IMR-90 (cell line): Measurements from ENCODE around the gene VSX2. TPM values are rescaled to one million over a fixed set of nuclear protein-coding genes. Genes with fewer than 3 reads are reported as not detected.

ENCODE experiments used
- ATAC-seq: fragments of 200-7000 bp; cut with Tn5 transposase; 2 replicates; pipeline ENCODE4 v1.9.1; 2020; ENCODE audit warnings: low read depth, mild to moderate bottlenecking, moderate library complexity
- BruUV-seq: library from RNA; stranded (reverse); fragments of 400-500 nt; replicated peaks from 2 replicates; lab custom pipeline; 2021; lab: Mats Ljungman, UMichigan
- CTCF ChIA-PET: fragments of 300-600 bp; formaldehyde crosslinking; extraction: SDS; loops from one replicate; lab custom pipeline; 2021; ENCODE audit warnings: antibody characterized with exemption; lab: Yijun Ruan, JAX
- POLR2A ChIA-PET: fragments of 300-600 bp; sonication (Branson Sonifier 250); formaldehyde crosslinking; loops from one replicate; lab custom pipeline; 2022; ENCODE audit warnings: antibody characterized with exemption; ENCODE audit not compliant: unreplicated experiment; lab: Charles Lee
- DNase-seq: peaks from one replicate; pipeline ENCODE4 v3.0.0; 2013
- H2AFZ ChIP-seq: replicated peaks from 2 replicates; pipeline ENCODE3; 2013; ENCODE audit warnings: low read length, mild to moderate bottlenecking; ENCODE audit not compliant: poor library complexity
- H2AK5ac ChIP-seq: 2 replicates; pipeline ENCODE4 v1.6.1; 2013; ENCODE audit warnings: low read depth, low read length, inconsistent platforms
- H2AK9ac ChIP-seq: replicated peaks from 2 replicates; pipeline ENCODE3; 2013; ENCODE audit warnings: mild to moderate bottlenecking, low read depth, low read length, moderate library complexity; ENCODE audit not compliant: poor library complexity
- H2BK120ac ChIP-seq: 2 replicates; pipeline ENCODE4 v1.6.1; 2013; ENCODE audit warnings: low read depth, low read length, inconsistent platforms
- H2BK15ac ChIP-seq: 3 replicates; pipeline ENCODE4 v1.6.1; 2013; ENCODE audit warnings: low read depth, low read length, inconsistent platforms
- H2BK20ac ChIP-seq: 2 replicates; pipeline ENCODE4 v1.6.1; 2013; ENCODE audit warnings: low read depth, mild to moderate bottlenecking, inconsistent platforms, low read length, moderate library complexity
- H2BK5ac ChIP-seq: 2 replicates; pipeline ENCODE4 v1.6.1; 2013; ENCODE audit warnings: mild to moderate bottlenecking, low read depth, low read length, inconsistent platforms; ENCODE audit not compliant: poor library complexity, severe bottlenecking
- H3K14ac ChIP-seq: replicated peaks from 2 replicates; pipeline ENCODE4 v1.6.1; 2013; ENCODE audit warnings: low read depth, low read length, inconsistent platforms
- H3K18ac ChIP-seq: 2 replicates; pipeline ENCODE4 v1.6.1; 2013; ENCODE audit warnings: low read depth, low read length, control low read depth
- H3K23ac ChIP-seq: 2 replicates; pipeline ENCODE4 v1.6.1; 2013; ENCODE audit warnings: low read depth, low read length, inconsistent platforms
- H3K27ac ChIP-seq: 2 replicates; pipeline ENCODE4 v1.5.1; 2013; ENCODE audit warnings: mild to moderate bottlenecking, control low read depth, low read length; ENCODE audit not compliant: insufficient read depth
- H3K27me3 ChIP-seq: 2 replicates; pipeline ENCODE4 v1.6.1; 2013; ENCODE audit warnings: low read length; ENCODE audit not compliant: control insufficient read depth, insufficient read depth
- H3K36me3 ChIP-seq: 2 replicates; pipeline ENCODE4 v1.6.1; 2013; ENCODE audit warnings: low read length, mixed read lengths; ENCODE audit not compliant: control insufficient read depth, insufficient read depth
- H3K4ac ChIP-seq: 2 replicates; pipeline ENCODE4 v1.6.1; 2013; ENCODE audit warnings: low read depth, low read length, inconsistent platforms
- H3K4me1 ChIP-seq: 2 replicates; pipeline ENCODE4 v1.6.1; 2013; ENCODE audit warnings: low read length, mixed read lengths; ENCODE audit not compliant: control insufficient read depth, insufficient read depth
- H3K4me2 ChIP-seq: 2 replicates; pipeline ENCODE4 v1.6.1; 2013; ENCODE audit warnings: low read depth, mild to moderate bottlenecking, control low read depth, low read length, moderate library complexity
- H3K4me3 ChIP-seq: 2 replicates; pipeline ENCODE4 v1.5.1; 2013; ENCODE audit warnings: low read depth, mild to moderate bottlenecking, control low read depth, low read length, moderate library complexity; ENCODE audit not compliant: insufficient read depth
- H3K56ac ChIP-seq: 2 replicates; pipeline ENCODE4 v1.6.1; 2013; ENCODE audit warnings: low read length, inconsistent platforms; ENCODE audit not compliant: insufficient read depth; ENCODE audit errors: extremely low read depth
- H3K79me1 ChIP-seq, 2 experiments: 2 replicates each; pipeline ENCODE4 v1.6.1; 2013; ENCODE audit warnings: low read length in 2 of 2, inconsistent platforms in 1 of 2, low read depth in 1 of 2
- H3K9ac ChIP-seq: 2 replicates; pipeline ENCODE4 v1.6.1; 2013; ENCODE audit warnings: low read depth, low read length, control low read depth
- H3K9me1 ChIP-seq: 2 replicates; pipeline ENCODE4 v1.6.1; 2013; ENCODE audit warnings: low read length, inconsistent platforms; ENCODE audit not compliant: insufficient read depth
- H3K9me3 ChIP-seq: 2 replicates; pipeline ENCODE4 v1.6.1; 2013; ENCODE audit warnings: low read length; ENCODE audit not compliant: control insufficient read depth, insufficient read depth
- H4K20me1 ChIP-seq: 2 replicates; pipeline ENCODE4 v1.6.1; 2013; ENCODE audit warnings: low read length, inconsistent platforms; ENCODE audit not compliant: insufficient read depth
- H4K5ac ChIP-seq: 2 replicates; pipeline ENCODE4 v1.6.1; 2013; ENCODE audit warnings: mild to moderate bottlenecking, low read depth, low read length, control low read depth
- H4K8ac ChIP-seq, 2 experiments: 2 replicates each; pipeline ENCODE4 v1.6.1; 2013; ENCODE audit warnings: low read depth in 2 of 2, low read length in 2 of 2, control low read depth in 1 of 2, inconsistent platforms in 1 of 2
- H4K91ac ChIP-seq: 2 replicates; pipeline ENCODE4 v1.6.1; 2013; ENCODE audit warnings: low read depth, low read length, inconsistent platforms; ENCODE audit not compliant: insufficient read depth
- BHLHE40 ChIP-seq: fragments of 150-350 bp; IDR thresholded peaks from 2 replicates; pipeline ENCODE4 v1.6.1; 2016; ENCODE audit warnings: mild to moderate bottlenecking, low read depth, low read length
- MAFK ChIP-seq: IDR thresholded peaks from 2 replicates; pipeline ENCODE4 v1.6.1; 2012; ENCODE audit warnings: low read depth, low read length, improper control_type of control experiment
- MAZ ChIP-seq: IDR thresholded peaks from 2 replicates; pipeline ENCODE4 v1.6.1; 2012; ENCODE audit warnings: low read depth, mild to moderate bottlenecking, low read length, improper control_type of control experiment, moderate library complexity, borderline replicate concordance
- MXI1 ChIP-seq: IDR thresholded peaks from 2 replicates; pipeline ENCODE4 v1.6.1; 2012; ENCODE audit warnings: low read depth, mild to moderate bottlenecking, low read length, moderate library complexity, borderline replicate concordance
- RAD21 ChIP-seq: IDR thresholded peaks from 2 replicates; pipeline ENCODE4 v1.6.1; 2012; ENCODE audit warnings: low read length, improper control_type of control experiment
- RCOR1 ChIP-seq: IDR thresholded peaks from 2 replicates; pipeline ENCODE4 v1.6.1; 2012; ENCODE audit warnings: mild to moderate bottlenecking, low read length, improper control_type of control experiment; ENCODE audit not compliant: insufficient replicate concordance
- RFX5 ChIP-seq: IDR thresholded peaks from 2 replicates; pipeline ENCODE4 v1.8.0; 2012; ENCODE audit warnings: low read depth, mild to moderate bottlenecking, low read length, moderate library complexity
- WGBS, 2 experiments: methylation state at CpG; one replicate each; pipeline versions ENCODE4 v1.1.5 to v1.1.7; 2013; ENCODE audit warnings: missing lambda C conversion rate in 2 of 2; ENCODE audit not compliant: insufficient read length in 1 of 2; ENCODE audit errors: extremely low coverage in 2 of 2; 5-methylcytosine and 5-hydroxymethylcytosine counted together
- dilution Hi-C: fragments of 300-500 bp; cut with HindIII; formaldehyde crosslinking; loops from one replicate; pipeline ENCODE4 v1.14.3; 2018; ENCODE audit warnings: low sequenced_read_pairs; ENCODE audit not compliant: unreplicated experiment
- in situ Hi-C: fragments of 300-500 bp; cut with MboI; formaldehyde crosslinking; loops from 3 replicates; pipeline ENCODE4 v1.14.3; 2019; ENCODE audit warnings: low sequenced_read_pairs, inconsistent platforms, mixed read lengths
- intact Hi-C: fragments of 100-400 bp; cut with micrococcal nuclease; formaldehyde crosslinking; loops from 2 replicates; pipeline ENCODE4 v1.10.0; 2022
- polyA plus RNA-seq, 3 experiments: library from polyadenylated mRNA; depleted of rRNA; stranded (reverse); fragments of >200 nt; gene quantifications; 2 replicates each; pipeline ENCODE4 v1.2.3, GENCODE V29; 2012; ENCODE audit warnings: low replicate concordance in 1 of 3
- total RNA-seq: library from RNA; depleted of rRNA; stranded (reverse); fragments of >200 nt; gene quantifications from 2 replicates; pipeline ENCODE4 v1.2.3, GENCODE V29; 2012

Gene VSX2
- total and polyA plus RNA-seq, 2 of the 4 experiments (the other 2 are of a cell fraction) = not detected

GRCh38 chr14:74190927-74191575, 48.2 kb upstream of the VSX2 start:
- DNase-seq (peak; percentile 2), ATAC-seq (no peak)
- no TSS peak for BruUV-seq
- ChIA-PET POLR2A (no interaction called here), CTCF (no interaction called here)
- Histone ChIP-seq H3K18ac (no peak overlapping the region), H2BK15ac (no peak overlapping the region), H4K8ac (no peak overlapping the region), H4K5ac (no peak overlapping the region), H2BK20ac (no peak overlapping the region), H3K9me3 (no peaks in the 10 kb centered on the region), H3K27me3 (no peaks in the 10 kb centered on the region), H3K4me1 (no peaks in the 10 kb centered on the region), H3K56ac (no peak overlapping the region), H2AK5ac (no peak overlapping the region), H3K23ac (no peak overlapping the region), H4K91ac (no peak overlapping the region), H3K36me3 (0 out of 2 replicates have a peak, but pooled peaks cover 2% of the 10 kb centered on the region), H4K20me1 (no peaks in the 10 kb centered on the region), H3K27ac (no peak overlapping the region), H3K9ac (no peak overlapping the region), H3K4ac (no peak overlapping the region), H3K14ac (no peak overlapping the region), H3K9me1 (0 out of 2 replicates have a peak, but pooled peaks cover 3% of the 10 kb centered on the region), H2AFZ (no peak overlapping the region), H2BK5ac (no peak overlapping the region), H3K4me2 (no peak overlapping the region), H3K79me1 (no peaks in the 10 kb centered on the region), H3K4me3 (no peak overlapping the region), H2BK120ac (no peak overlapping the region), H2AK9ac (no peak overlapping the region)
- no CpG with 5 or more reads among the region's 3 CpGs for WGBS, 2 experiments
- dilution Hi-C loops (no loop called here), intact Hi-C loops (no loop called here), in situ Hi-C loops (no loop called here)
- TF ChIP-seq MXI1 (no peak), BHLHE40 (no peak), RCOR1 (no peak), MAFK (no peak), RFX5 (no peak), MAZ (no peak), RAD21 (no peak)
